Stimulated activated CD4-positive, alpha-beta T cell treated with anti-CD3 and anti-CD28 coated beads, Interleukin-2, amount 100 ng/mL, for 4 hours (primary cell): Measurements from ENCODE around the gene CACNA1D.
"Not testable (repeated sequence)": the region's sequence is repeated elsewhere in the genome, so short reads cannot be mapped to it uniquely, and the experiment has no call there.

Source experiments
- DNase-seq: peaks from one replicate; pipeline ENCODE4 v3.0.0-alpha.2; 2020; ENCODE audit warnings: low read depth

CACNA1D gene

DNA sequence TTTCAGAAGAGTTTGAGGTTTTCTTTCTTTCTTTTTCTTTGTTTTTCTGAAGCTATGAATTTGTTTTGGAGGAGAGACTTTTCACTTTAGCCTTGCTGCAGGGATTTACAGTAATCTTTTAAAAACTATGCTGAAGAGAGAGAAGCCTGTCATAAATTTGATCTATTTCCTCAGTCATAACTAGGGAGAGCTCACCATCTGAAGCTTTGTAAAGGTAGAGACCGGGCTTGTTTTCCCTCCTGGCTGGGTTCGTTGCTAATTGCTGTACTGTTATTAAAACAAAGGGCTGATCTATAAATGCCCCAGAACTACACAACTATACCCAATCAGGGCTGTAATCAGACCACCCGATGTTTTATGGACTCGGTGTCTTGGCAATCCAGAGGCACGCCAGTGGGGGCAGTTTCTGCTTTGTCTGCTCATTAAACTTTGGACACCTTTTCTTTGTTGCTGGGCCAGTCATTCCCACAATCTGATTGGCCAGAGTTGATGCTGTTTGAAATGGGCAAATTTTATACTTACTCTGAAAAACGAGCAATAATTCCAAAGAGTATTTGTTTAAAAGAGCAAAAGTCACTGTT is 164.3 kb downstream of the CACNA1D start:
- DNase-seq, result no peak

DNA sequence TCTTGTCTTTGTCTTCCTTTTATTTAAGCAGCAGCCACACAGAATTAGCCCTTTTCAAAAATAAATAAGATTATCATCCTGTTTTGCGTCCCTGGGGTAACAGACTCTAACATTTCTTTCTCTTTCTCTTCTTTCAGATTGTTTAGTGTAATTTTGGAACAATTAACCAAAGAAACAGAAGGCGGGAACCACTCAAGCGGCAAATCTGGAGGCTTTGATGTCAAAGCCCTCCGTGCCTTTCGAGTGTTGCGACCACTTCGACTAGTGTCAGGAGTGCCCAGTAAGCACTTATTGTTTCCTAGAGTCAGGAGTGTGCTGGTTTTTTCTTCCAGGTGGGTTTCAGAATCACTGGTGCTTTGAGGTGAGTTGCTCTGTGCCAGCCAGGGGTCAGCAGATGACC is 165.6 kb downstream of the CACNA1D start:
- no peak for DNase-seq

GRCh38 chr3:53661480-53661879 is 167.1 kb downstream of the CACNA1D start:
- DNase-seq, result no peak

GRCh38 chr3:53664812-53665211 is 170.4 kb downstream of the CACNA1D start:
- DNase-seq, result not testable (repeated sequence)

DNA sequence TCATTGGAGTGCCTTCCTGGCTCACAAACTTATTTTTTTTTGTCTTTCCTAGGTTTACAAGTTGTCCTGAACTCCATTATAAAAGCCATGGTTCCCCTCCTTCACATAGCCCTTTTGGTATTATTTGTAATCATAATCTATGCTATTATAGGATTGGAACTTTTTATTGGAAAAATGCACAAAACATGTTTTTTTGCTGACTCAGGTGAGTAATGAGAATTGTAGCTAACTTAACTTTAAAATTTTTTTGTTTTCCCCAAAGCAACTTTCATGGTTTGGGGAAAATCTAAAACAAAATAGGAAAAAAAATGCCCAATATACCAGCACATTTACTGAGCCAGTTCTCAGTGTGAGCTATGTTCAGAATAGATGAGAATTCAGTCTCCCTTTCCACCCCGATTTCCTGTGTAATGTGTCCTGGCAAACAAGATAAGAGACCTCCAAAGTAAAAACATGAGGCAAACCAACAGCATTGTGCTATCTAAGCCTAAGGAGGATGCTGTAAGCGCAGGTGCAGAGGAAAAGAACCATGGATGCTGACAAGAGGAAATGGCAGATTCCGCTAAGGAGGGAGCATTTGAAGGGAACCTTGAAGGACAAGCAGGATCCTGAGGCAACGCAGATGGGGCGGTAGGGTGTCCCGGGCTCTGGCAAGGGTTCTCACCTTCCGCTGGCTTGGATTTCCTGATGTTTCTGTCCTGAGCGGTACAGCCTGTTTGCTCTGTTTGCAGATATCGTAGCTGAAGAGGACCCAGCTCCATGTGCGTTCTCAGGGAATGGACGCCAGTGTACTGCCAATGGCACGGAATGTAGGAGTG is 171.4 kb downstream of the CACNA1D start:
- no peak for DNase-seq

- DNase-seq, result no peak
These were observed 174.5 kb downstream of the CACNA1D start for GRCh38 chr3:53668872-53669271.

GRCh38 chr3:53670721-53671120 is 176.3 kb downstream of the CACNA1D start:
- no peak for DNase-seq

DNA sequence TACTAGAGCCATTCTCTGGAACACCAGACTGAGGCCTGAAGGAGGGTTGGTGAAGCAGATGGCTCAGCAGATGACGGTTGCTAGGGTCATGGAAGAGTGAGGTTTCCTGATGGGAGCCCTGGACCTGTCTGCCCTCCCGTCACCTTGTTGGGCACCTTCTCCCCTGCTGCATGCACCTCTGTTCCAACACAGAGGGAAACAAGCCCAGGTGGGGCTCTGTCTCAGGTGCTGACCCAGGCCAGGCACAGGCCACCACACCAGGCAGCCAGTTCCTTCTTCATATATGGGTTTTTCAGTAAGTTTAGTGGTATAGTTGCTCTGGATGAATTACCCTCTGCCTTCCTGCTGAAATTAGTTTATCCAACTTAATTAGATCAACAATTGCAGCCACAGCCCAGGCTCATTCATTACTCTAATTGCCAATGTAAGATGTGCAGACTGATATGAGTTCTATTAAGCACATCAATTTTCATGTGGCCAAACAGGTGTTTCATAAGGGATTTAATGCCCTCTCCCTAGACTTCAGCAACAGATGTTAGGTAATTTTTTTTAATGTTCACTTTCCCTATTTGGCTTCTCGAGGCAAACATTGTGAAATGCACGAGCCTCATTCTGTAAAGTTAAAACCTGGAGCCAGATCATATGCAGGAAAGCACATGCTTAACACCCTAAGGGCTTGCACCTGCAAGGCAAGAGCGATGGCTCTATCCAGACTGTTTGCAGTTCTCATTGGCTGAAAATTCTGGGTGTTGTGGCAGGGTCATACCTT is 177.0 kb downstream of the CACNA1D start:
- DNase-seq, result no peak

GRCh38 chr3:53671961-53672299 is 177.5 kb downstream of the CACNA1D start:
- no peak for DNase-seq

- DNase-seq, result no peak
These were observed 178.6 kb downstream of the CACNA1D start for GRCh38 chr3:53672981-53673380.

GRCh38 chr3:53673722-53674350 is 179.4 kb downstream of the CACNA1D start:
- DNase-seq, result no peak

DNA sequence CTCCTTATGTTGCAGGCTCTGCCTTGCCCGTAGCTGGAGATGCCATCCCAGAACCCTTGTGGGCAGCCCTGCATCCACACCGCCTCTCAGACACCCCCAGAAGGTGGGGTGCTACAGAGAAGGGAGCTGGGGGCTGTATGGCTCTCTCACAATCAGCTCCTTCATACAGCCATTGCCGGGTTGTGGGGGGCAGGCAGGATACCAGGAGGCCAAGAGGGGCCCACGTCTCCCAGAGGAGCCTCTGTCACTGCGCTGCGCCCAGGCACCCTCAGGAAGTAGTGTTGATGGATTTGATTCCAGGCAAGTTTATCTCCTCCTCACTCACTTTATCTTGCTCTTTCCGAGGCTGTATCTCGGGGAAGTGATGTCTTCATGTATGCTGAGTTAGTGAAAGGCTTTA is 180.2 kb downstream of the CACNA1D start:
- DNase-seq, result no peak

- DNase-seq, result no peak
These were observed 180.7 kb downstream of the CACNA1D start for GRCh38 chr3:53675022-53675697.

DNA sequence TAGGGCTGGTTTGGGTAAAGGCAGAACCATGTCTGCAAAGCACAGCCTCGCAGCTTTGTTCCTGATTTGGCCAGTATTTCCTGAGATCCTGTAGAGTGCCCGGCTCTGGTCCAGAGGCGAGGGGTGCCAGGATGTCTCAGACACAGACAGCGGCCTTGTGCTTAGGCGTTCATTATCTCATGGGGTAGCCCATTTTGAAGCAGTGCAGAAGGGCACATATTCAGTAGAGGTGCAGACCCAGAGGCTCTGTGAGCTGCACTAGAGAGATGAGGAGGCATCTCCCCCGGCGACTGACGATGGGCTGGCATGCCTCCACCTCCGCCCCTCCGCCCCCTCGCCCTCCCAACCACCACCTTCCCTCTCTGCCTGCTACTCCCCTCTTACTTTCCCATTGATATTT is 181.5 kb downstream of the CACNA1D start:
- DNase-seq, result no peak

DNA sequence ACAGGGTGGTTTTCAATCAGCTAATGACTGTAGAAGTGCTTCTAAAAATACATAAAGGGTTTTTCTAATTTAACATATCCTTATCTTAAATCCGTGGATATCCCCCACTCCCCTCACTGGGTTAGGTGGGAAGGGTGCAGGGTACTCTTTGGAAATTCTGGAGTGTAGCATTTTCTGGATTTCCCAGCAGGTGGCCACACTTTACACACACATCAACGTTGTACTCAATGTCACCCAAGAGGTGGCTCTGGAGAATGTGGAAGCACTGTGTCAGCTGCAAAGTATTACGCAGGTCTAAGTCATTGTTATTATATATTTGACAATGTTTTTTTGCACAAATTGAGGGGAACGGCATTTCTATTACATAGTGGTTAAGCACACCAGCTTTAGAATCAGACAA is 183.0 kb downstream of the CACNA1D start:
- DNase-seq, result no peak

- DNase-seq, result no peak
These were observed 185.6 kb downstream of the CACNA1D start for GRCh38 chr3:53680028-53680427.

DNA sequence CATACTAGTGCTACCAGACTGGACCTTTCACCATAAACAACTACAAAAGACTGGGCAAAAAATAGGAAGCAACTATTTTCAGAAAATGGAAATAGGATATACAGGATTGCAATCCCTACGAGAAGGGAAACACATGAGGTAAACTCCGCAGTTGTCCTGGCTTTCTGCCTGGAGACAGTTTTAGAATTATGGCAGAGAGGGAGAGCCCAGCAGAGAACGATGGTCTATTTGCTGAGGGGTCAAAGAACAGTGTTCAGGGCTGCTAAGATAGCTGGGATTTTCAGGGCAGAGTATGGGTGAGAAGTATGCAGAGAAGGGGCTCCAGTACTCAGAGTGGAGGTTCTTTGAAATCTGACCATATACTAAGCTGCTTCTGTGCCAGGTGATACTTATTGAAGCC is 188.4 kb downstream of the CACNA1D start:
- no peak for DNase-seq

DNA sequence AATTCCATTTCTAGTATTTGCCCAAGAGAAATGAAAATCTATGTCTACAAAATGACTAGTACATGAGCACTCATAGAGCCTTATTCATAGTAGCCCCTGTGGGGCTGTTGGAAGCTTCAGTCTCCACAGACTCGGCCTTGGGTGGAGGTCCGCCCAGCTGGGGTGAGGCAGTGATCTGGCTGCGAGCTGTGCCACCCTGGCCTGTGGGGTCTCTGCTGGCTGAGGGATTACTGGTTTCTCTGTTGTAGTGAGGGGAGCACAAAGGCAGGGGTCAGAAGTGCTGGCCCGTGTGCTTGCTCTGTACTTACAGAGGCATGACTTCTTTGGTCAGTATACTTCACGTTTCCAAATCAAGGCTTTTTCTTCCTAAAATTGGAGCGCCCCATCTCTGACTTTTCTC is 193.7 kb downstream of the CACNA1D start:
- DNase-seq, result no peak

GRCh38 chr3:53688989-53689388 is 194.6 kb downstream of the CACNA1D start:
- DNase-seq, result no peak

- DNase-seq, result no peak
These were observed 195.3 kb downstream of the CACNA1D start for GRCh38 chr3:53689681-53690080.

DNA sequence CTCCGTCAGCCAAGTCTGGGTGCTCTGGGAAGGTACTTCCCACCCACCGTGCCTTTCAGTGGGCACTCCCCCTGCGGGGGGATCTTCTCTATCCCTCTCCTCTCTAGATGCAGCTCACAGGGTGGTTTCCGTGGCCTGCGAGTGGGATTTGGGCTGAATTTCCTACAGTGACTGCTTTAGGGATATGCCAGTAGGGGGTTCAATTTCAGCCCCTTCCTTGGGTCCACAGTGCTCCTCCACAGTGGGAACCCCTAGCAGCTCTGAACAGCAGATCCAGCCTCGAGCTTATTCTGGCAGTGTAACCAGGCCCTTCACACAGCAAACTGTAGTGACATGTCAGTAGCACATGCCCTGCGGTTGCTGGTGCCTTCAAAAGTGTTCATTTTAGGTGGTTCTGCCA is 196.1 kb downstream of the CACNA1D start:
- no peak for DNase-seq

DNA sequence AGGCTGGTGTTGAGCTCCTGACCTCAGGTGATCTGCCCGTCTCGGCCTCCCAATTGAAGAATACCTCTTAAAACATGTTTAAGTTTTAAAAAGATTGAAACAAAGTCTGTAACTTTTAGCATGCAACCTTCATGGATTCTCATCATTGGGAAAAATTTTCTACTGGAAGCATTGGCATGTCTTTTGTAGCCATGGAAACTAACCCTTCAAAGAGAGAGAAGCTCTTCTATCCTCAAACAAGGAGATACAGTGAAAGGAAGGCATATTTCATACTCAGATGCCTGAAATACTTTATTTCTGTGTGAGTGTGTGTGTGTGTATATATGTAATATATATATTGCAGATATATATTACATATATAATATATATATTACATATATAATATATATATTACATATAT is 196.9 kb downstream of the CACNA1D start:
- no peak for DNase-seq
